ENCODE measurements around the gene SEC14L2.

GRCh38 chr22:30356449-30357235 lies 40.2 kb upstream of the SEC14L2 start, which contains the start of the genes CCDC157 and SF3A1:
- TF ChIP-seq, protein P1, sequence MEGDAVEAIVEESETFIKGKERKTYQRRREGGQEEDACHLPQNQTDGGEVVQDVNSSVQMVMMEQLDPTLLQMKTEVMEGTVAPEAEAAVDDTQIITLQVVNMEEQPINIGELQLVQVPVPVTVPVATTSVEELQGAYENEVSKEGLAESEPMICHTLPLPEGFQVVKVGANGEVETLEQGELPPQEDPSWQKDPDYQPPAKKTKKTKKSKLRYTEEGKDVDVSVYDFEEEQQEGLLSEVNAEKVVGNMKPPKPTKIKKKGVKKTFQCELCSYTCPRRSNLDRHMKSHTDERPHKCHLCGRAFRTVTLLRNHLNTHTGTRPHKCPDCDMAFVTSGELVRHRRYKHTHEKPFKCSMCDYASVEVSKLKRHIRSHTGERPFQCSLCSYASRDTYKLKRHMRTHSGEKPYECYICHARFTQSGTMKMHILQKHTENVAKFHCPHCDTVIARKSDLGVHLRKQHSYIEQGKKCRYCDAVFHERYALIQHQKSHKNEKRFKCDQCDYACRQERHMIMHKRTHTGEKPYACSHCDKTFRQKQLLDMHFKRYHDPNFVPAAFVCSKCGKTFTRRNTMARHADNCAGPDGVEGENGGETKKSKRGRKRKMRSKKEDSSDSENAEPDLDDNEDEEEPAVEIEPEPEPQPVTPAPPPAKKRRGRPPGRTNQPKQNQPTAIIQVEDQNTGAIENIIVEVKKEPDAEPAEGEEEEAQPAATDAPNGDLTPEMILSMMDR (IDR thresholded peaks at IDR 0.05; ENCODE audit: poor library complexity, severe bottlenecking) = no peak
- TF ChIP-seq EP300 (conservative IDR thresholded peaks at IDR 0.05; ENCODE audit: poor library complexity, severe bottlenecking) = peak; percentile 76
- TF ChIP-seq TAF1 (IDR thresholded peaks at IDR 0.05; ENCODE audit: low read depth) = peak; percentile 78
- TF ChIP-seq POLR2AphosphoS5 (IDR thresholded peaks at IDR 0.05) = peak; percentile 99
- TF ChIP-seq SMC3 (conservative IDR thresholded peaks at IDR 0.05; ENCODE audit: poor library complexity) = peak; percentile 11
- TF ChIP-seq, protein P2, sequence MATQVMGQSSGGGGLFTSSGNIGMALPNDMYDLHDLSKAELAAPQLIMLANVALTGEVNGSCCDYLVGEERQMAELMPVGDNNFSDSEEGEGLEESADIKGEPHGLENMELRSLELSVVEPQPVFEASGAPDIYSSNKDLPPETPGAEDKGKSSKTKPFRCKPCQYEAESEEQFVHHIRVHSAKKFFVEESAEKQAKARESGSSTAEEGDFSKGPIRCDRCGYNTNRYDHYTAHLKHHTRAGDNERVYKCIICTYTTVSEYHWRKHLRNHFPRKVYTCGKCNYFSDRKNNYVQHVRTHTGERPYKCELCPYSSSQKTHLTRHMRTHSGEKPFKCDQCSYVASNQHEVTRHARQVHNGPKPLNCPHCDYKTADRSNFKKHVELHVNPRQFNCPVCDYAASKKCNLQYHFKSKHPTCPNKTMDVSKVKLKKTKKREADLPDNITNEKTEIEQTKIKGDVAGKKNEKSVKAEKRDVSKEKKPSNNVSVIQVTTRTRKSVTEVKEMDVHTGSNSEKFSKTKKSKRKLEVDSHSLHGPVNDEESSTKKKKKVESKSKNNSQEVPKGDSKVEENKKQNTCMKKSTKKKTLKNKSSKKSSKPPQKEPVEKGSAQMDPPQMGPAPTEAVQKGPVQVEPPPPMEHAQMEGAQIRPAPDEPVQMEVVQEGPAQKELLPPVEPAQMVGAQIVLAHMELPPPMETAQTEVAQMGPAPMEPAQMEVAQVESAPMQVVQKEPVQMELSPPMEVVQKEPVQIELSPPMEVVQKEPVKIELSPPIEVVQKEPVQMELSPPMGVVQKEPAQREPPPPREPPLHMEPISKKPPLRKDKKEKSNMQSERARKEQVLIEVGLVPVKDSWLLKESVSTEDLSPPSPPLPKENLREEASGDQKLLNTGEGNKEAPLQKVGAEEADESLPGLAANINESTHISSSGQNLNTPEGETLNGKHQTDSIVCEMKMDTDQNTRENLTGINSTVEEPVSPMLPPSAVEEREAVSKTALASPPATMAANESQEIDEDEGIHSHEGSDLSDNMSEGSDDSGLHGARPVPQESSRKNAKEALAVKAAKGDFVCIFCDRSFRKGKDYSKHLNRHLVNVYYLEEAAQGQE (IDR thresholded peaks at IDR 0.05; ENCODE audit: borderline replicate concordance) = peak; percentile 82
